CD4-positive, alpha-beta T cell treated with Interleukin-2 at 100 ng/mL for 4 hours (primary cell): Measurements from ENCODE around the gene XYLT1.
"Not testable (repeated sequence)": the region's sequence is repeated elsewhere in the genome, so short reads cannot be mapped to it uniquely, and the experiment has no call there.

ENCODE experiments used
- DNase-seq: peaks from one replicate; pipeline ENCODE4 v3.0.0-alpha.2; 2020; ENCODE audit warnings: low spot score

The XYLT1 gene

DNA sequence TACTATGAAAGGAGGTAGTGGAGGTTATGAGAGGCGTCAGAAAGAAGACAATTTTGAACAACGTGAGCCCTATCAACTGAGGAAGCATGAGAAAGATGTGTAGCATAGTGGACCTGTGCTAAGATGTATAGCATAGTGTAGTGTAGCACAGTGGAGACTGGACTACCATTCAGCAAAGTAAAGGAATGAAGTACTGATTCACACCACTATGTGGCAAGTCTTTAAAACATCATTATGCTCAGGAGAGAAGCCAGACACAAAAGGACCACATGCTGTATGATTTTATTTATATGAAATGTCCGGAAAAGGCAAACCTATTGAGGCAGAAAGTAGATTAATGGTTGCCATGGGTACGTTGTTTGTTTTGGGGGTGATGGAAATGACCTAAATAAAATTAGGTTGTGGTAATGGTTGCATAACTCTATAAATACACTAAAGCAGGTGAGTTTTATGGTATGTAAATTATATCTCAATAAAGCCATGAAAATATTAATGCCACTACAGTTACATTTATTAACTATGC is 20.4 kb upstream of the XYLT1 start:
- DNase-seq, result no peak

GRCh38 chr16:17488506-17488905 is 17.7 kb upstream of the XYLT1 start:
- no peak for DNase-seq

DNA sequence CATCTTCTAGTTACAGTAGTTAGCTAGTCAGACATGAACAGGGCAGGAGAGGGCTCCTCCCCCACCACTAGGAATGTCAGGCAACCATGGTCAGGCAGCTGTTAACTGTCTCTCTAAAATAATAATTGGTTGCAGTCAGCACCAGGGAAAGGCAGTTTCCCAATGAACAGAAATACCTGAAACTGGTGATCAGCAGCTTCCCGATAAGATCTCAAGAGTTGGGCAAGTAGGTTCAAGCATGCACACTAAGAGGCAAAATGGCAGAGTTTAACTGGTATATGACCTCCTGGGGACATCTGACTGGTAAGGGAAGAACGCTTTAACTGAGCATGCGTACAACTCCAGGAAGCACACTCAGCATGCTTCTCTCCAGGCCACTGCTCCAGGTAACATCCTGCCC is 12.6 kb upstream of the XYLT1 start:
- no peak for DNase-seq

- not testable (repeated sequence) for DNase-seq
Observed at GRCh38 chr16:17482341-17482740, 11.6 kb upstream of the XYLT1 start.

GRCh38 chr16:17481736-17482135 is 11.0 kb upstream of the XYLT1 start:
- DNase-seq, result no peak

- DNase-seq, result not testable (repeated sequence)
Observed at GRCh38 chr16:17477260-17477545, 6.4 kb upstream of the XYLT1 start.

GRCh38 chr16:17476414-17477259 is 5.9 kb upstream of the XYLT1 start:
- DNase-seq, result peak; percentile 54

DNA sequence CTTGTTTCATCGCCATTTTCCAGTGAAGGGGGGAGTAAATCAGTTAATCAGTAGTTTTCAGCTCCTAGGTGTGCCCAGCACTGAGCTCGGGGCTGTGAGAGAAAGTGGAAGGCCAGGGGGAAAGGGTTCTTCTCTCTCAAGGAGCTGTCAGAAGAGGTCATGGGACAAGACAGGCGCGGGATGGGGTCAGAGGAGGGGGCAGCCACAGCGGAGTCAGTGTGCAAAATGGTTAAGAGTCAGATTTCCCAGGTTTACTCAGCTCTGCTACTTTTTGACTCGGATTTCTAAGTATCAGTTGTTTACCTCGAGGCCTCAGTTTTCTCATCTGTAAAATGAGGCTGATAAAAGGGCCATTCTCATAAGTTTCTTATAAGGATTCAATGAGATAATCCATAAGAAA is 4.3 kb upstream of the XYLT1 start:
- no peak for DNase-seq

GRCh38 chr16:17474572-17474971 is 3.8 kb upstream of the XYLT1 start:
- no peak for DNase-seq

- no peak for DNase-seq
Observed at GRCh38 chr16:17474037-17474436, 3.3 kb upstream of the XYLT1 start.

DNA sequence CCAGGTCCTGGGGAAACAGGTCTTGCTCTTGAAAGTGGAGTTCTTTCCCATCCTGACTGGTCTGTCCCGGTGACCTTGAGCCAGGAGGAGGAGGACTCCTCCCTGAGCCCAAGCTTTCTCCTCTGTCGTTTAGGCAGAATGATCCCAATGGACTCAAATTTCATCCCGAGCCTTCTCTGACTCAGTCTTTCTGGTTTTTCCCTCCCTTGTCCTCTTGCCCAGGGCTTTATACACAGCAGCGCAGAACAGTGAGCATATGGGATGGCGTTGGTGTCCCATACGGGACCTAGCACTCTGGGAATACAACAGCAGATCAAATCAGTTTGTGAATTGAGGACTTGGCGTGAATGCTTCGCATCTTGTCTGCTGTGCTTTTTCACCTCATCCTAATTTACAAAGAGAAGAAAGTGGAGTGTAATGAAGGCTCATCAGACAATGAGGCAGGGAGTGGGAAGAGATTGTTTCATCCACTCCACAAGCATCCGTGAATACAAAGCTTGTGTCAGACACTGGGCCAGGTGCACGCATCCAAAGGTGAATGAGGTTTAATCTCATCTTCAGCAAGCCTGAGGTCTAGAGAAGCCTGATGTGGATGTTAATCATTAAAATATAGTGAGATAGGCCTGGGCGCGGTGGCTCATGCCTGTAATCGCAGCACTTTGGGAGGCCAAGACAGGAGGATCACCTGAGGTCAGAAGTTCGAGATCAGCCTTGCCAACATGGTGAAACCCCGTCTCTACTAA is 1.1 kb upstream of the XYLT1 start:
- DNase-seq, result no peak

DNA sequence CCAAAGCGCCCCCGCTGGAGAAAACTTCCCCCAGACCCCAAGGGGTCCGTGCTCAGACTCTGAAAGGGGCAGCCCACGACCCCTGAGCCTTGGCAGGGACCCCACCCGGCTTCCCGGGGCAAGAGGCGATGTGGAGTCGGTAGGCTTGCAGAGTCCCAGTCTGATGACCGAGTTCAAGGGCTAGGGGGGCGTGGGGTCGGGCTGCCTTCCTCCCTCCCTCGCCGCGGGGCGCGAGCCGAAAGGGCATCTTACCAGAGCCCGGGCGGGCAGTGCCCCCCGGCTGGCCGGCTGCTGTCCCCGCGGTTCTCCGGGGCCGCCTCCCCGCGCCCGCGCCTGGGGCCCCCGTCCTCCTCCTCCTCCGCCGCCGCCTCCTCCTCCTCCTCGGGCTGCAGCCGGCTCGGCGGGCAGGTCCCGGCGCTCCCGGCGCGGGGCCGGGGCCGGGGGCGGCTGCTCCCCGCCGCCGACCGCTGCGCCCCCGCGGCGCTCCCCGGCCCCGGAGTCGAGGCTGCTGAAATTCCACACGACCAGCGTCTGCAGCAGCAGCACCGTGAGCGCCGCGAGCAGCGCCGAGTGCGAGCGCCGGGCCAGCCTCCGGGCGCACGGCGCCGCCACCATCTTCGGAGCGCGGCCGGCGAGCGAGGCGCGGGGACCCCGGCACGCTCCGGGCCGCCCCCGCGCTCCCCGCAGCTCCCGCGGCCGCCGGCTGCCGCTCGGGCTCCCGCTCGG is 415 bp downstream of the XYLT1 start:
- DNase-seq, result no peak

DNA sequence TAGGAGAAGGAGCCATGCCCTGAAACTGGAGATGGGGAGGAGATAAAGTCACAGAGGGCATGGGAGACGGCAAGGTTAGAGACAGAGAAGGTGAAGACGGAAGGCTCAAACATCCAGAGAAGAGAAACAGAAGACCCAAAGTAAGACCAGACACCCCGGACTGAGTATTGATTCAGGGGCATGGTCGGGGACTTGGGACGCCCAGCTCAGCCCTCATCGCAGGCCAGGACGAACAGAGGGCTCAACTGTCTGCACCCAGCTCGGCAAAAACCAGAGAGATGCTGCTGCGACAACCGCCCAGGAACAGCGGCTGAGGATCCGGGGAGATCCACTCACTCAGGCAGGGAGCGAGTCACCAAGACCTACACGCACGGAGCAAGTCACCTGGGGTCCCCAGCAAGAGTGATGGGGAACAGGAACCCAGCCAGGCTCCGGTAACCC is 999 bp downstream of the XYLT1 start:
- DNase-seq, result peak; percentile 37

DNA sequence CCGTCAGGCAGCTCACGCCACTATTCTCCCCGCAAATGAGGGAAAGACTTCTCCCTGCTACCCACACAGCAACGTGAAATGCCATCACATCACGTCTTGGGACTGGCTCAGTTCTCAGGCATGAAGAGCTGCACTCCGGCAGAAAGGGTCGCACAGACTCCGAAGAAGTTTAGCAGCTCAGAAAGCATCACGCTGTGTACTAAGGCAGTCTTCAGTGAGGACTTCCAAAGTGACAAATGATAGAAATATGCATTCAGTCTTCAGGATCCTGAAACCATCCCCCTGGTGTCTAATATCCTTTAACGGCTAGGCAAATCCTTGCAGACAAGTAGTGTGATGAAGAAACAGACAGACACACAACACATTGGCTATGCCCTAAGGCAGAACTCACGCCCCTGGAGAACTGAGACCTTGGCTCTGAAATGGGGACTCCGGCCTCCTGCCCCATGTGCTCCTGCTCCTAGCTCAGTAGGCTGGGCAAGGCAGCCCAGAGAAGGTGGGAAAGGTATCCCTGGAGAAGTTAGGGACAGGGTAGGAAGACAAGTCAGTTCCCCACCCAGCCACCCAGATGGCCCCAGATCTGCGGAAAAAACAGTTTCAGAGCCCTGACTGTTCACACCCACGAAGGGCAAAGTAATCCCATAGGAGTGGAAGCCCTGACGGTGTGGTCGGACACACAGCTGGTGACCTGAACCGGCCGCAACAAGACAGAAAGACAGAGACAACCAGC is 1.6 kb downstream of the XYLT1 start:
- no peak for DNase-seq

DNA sequence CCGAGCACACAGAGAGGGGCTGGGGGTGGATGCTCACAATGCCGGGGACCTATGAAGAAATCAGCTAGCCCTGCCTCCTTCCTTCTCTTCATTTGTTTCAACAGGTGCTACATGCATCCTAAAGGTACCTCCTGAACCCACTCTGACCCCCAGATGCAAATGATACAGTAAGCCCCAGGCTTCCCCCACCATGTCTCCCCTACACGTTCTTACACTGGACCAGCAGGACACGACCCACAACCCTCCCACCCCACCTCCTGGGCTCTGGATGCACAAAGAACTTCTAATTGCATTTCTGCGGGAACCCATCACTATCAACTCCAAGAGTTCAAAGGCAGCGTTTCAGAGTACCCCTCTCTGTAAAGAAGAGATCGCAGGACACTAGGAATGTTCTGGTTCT is 2.1 kb downstream of the XYLT1 start:
- no peak for DNase-seq

- DNase-seq, result peak; percentile 50
Observed at GRCh38 chr16:17467923-17468540, 2.7 kb downstream of the XYLT1 start.

DNA sequence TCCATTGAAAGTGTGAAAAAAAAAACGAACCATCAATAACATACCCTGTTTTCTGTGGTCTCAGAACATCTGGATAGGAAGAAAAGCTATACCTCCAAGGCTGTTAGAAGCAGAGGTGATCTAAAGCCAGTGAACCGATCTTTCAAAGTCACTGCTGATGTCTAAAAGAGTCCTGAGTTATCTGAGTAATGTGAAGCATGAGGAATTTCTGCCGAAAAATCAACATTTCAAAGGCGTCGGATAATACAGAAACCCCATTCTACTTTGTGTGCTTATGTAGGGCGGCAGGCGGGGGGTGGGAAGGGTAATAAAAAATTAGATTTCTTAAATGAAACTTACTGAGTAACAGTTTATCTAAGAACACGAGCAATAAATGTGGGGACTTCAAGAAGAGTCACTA is 3.9 kb downstream of the XYLT1 start:
- DNase-seq, result no peak

DNA sequence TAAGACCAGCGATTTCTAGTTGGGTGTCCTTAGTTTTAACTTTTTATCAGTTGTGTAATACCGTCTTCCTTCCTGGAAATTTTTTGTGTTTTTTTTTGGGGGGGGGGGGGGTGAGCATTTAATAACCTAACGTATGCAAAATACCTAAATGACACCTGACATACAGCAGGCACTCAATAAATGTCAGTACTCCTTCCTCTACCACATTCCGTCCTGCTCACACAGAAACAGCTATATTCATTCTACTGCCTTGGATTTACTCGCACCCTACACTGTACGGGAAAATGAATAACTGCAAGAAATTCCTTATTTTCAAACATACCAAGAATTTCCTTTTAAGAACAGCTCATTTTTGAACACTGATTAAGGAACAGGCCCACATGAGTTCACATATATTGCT is 5.3 kb downstream of the XYLT1 start:
- DNase-seq, result no peak

DNA sequence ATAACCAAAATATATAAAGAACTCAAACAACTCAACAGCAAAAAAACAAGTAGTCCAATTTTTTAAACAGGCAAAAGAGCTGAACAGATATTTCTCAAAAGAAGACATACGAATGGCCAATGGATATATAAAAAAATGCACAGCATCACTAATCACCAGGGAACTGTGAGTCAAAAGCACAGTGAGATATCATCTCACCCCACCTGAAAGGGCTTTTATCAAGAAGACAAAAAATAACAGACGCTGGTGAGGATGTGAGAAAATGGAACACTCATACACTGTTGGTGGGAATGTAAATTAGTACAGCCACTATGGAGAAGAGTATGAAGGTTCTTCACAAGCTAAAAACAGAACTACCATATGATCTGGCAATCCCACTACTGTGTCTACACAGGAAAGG is 7.4 kb downstream of the XYLT1 start:
- no peak for DNase-seq

GRCh38 chr16:17461951-17462729 is 8.6 kb downstream of the XYLT1 start:
- no peak for DNase-seq

- DNase-seq, result no peak
Observed at GRCh38 chr16:17460890-17461289, 9.9 kb downstream of the XYLT1 start.
